SU-DHL-6 (cell line): ENCODE measurements around the gene FLT3LG.

Experiments
- CTCF ChIP-seq: fragments of 200-600 bp; sonication (generic); IDR thresholded peaks from one replicate; pipeline ENCODE4 v1.5.1; 2017; ENCODE audit warnings: antibody characterized with exemption, mild to moderate bottlenecking, low read length, moderate library complexity; ENCODE audit not compliant: insufficient read depth, poor library complexity, severe bottlenecking
- EZH2phosphoT487 ChIP-seq: fragments of 200-600 bp; sonication (generic), shearing (Covaris generic); conservative IDR thresholded peaks from 2 replicates; pipeline ENCODE4 v1.6.1; 2018; ENCODE audit warnings: mild to moderate bottlenecking, antibody characterized with exemption, low read length, moderate library complexity, mixed read lengths

- no peak for TF ChIP-seq CTCF
- no peak for TF ChIP-seq EZH2phosphoT487
Measured at GRCh38 chr19:49503582-49503962, 29.6 kb downstream of the FLT3LG start.
